NOMO-1 (cell line): ENCODE data around the gene TDRD12.
"Not testable (repeated sequence)": the region's sequence is repeated elsewhere in the genome, so short reads cannot be mapped to it uniquely, and the experiment has no call there.

ENCODE experiments used
- DNase-seq, 2 experiments: peaks; one replicate each; lab custom pipeline; 2025; ENCODE audit not compliant: unreplicated experiment in 2 of 2; lab: John Stamatoyannopoulos, UW

TDRD12 gene

GRCh38 chr19:32746631-32747196 lies 27.1 kb downstream of the TDRD12 start:
- DNase-seq: not testable (repeated sequence)

GRCh38 chr19:32748497-32748896 lies 28.9 kb downstream of the TDRD12 start:
- DNase-seq: no peak

GRCh38 chr19:32748948-32749347 lies 29.4 kb downstream of the TDRD12 start:
- no peak for DNase-seq

GRCh38 chr19:32749361-32749760 lies 29.8 kb downstream of the TDRD12 start:
- DNase-seq: no peak

- DNase-seq: peak in 1 of 2 experiments; percentile 23
These were observed 31.0 kb downstream of the TDRD12 start for GRCh38 chr19:32750441-32751055.

- DNase-seq: no peak
These were observed 31.5 kb downstream of the TDRD12 start for GRCh38 chr19:32751066-32751465.

GRCh38 chr19:32757189-32757588 lies 37.6 kb downstream of the TDRD12 start:
- no peak for DNase-seq

- DNase-seq: not testable (repeated sequence)
These were observed 45.8 kb downstream of the TDRD12 start for GRCh38 chr19:32765365-32765764.

- DNase-seq: no peak
These were observed 48.5 kb downstream of the TDRD12 start for GRCh38 chr19:32767951-32768679.

GRCh38 chr19:32771596-32771995 lies 52.0 kb downstream of the TDRD12 start:
- no peak for DNase-seq

GRCh38 chr19:32773126-32773525 lies 53.6 kb downstream of the TDRD12 start:
- no peak for DNase-seq

- DNase-seq: no peak
These were observed 59.5 kb downstream of the TDRD12 start for GRCh38 chr19:32779082-32779481.

- no peak for DNase-seq
These were observed 61.7 kb downstream of the TDRD12 start for GRCh38 chr19:32781280-32781679.

- not testable (repeated sequence) for DNase-seq
These were observed 62.5 kb downstream of the TDRD12 start for GRCh38 chr19:32782089-32782488.

- DNase-seq: not testable (repeated sequence)
These were observed 67.7 kb downstream of the TDRD12 start for GRCh38 chr19:32787161-32787813.

GRCh38 chr19:32787895-32788294 lies 68.3 kb downstream of the TDRD12 start:
- not testable (repeated sequence) for DNase-seq

GRCh38 chr19:32789429-32789828 lies 69.9 kb downstream of the TDRD12 start:
- no peak for DNase-seq

GRCh38 chr19:32798201-32798600 lies 78.6 kb downstream of the TDRD12 start:
- DNase-seq: no peak

GRCh38 chr19:32800191-32800590 lies 80.6 kb downstream of the TDRD12 start:
- DNase-seq: no peak

- no peak for DNase-seq
These were observed 81.2 kb downstream of the TDRD12 start for GRCh38 chr19:32800754-32801153.

- DNase-seq: no peak
These were observed 83.3 kb downstream of the TDRD12 start for GRCh38 chr19:32802840-32803239.

- DNase-seq: no peak
These were observed 88.7 kb downstream of the TDRD12 start for GRCh38 chr19:32808236-32808635.
